Testis (tissue), 3 donors: Measurements from ENCODE around the gene LRRIQ4. TPM values are rescaled to one million over a fixed set of nuclear protein-coding genes. Genes with fewer than 3 reads are reported as not detected.

Experiments
- DNase-seq: peaks from one replicate; pipeline ENCODE4 v3.0.0-alpha.2; 2019
- H3K27ac ChIP-seq, 2 donors: fragments of 200-600 bp; sonication (generic); one replicate each; pipeline ENCODE4 v1.5.1; 2019
- H3K27me3 ChIP-seq: fragments of 200-600 bp; sonication (generic); one replicate; pipeline ENCODE4 v1.5.1; 2019
- H3K36me3 ChIP-seq: fragments of 200-600 bp; sonication (generic); one replicate; pipeline ENCODE4 v1.5.1; 2017; ENCODE audit warnings: low read depth; ENCODE audit errors: missing control alignments
- H3K4me1 ChIP-seq: fragments of 200-600 bp; sonication (generic); one replicate; pipeline ENCODE4 v1.5.1; 2019
- H3K4me3 ChIP-seq, 2 donors: fragments of 200-600 bp; sonication (generic); one replicate each; pipeline ENCODE4 v1.5.1; 2017 to 2019
- H3K9me3 ChIP-seq: fragments of 200-600 bp; sonication (generic); one replicate; pipeline ENCODE4 v1.5.1; 2017
- CTCF ChIP-seq, 3 experiments: fragments of 450-650 bp in 2 of 3; fragments of 200-600 bp in 1 of 3; sonication (generic) in 1 of 3; IDR thresholded peaks; one replicate each; pipeline ENCODE4 v1.5.1; 2016 to 2019; ENCODE audit warnings: antibody characterized with exemption in 3 of 3, mild to moderate bottlenecking in 2 of 3, moderate library complexity in 1 of 3
- POLR2A ChIP-seq: fragments of 450-650 bp; IDR thresholded peaks from one replicate; pipeline ENCODE4 v1.6.1; 2017; ENCODE audit warnings: antibody characterized with exemption, mild to moderate bottlenecking, moderate library complexity
- WGBS, 2 donors: methylation state at CpG; one replicate each; pipeline ENCODE4 v1.1.5; 2018; 5-methylcytosine and 5-hydroxymethylcytosine counted together
- intact Hi-C: fragments of 100-400 bp; cut with DNase I; formaldehyde crosslinking; loops from one replicate; pipeline ENCODE4 v1.15.1; 2023; ENCODE audit warnings: low total_unique reads
- polyA plus RNA-seq: library from polyadenylated mRNA; stranded (reverse); fragments of 350-450 nt; fragmentation: Illumina TruSeq; extraction: RNeasy Lipid Tissue Mini Kit (QIAGEN cat#74804); gene quantifications from one replicate; pipeline ENCODE4 v1.2.3, GENCODE V29; 2014; ENCODE audit warnings: low read depth, low replicate concordance; ENCODE audit not compliant: insufficient read depth
- total RNA-seq, 2 donors: library from RNA; depleted of rRNA; stranded (reverse); fragments of >200 nt; gene quantifications; one replicate each; pipeline ENCODE4 v1.2.3, GENCODE V29; 2016

Gene LRRIQ4
- total and polyA plus RNA-seq, 3 donors from 2014 or later: 0.68 to 3.4 (median 1.3) TPM

- 0 to 1% methylated on average over 27 of the region's 27 CpGs for WGBS, 2 donors
- H3K4me3 ChIP-seq: peak overlapping the region; percentile 87 to 91
- no peaks in the 10 kb centered on the region for H3K27me3 ChIP-seq
- H3K9me3 ChIP-seq: no peaks in the 10 kb centered on the region
- peak overlapping the region; percentile 95 to 99 for H3K27ac ChIP-seq
- H3K36me3 ChIP-seq: no peaks in the 10 kb centered on the region
- H3K4me1 ChIP-seq: peaks cover 13% of the 10 kb centered on the region
- DNase-seq: peak; percentile 52
- intact Hi-C loops: no loop called here
- TF ChIP-seq CTCF (IDR thresholded peaks at IDR 0.05) (no peak), POLR2A (no peak)
These were observed 41.0 kb upstream of the LRRIQ4 start for GRCh38 chr3:169771497-169772304.

- peak; percentile 81 for DNase-seq
- TF ChIP-seq CTCF (IDR thresholded peaks at IDR 0.05) (no peak), POLR2A (no peak)
- Histone ChIP-seq H3K4me3 (peak overlapping the region; percentile 87 to 91), H3K36me3 (no peaks in the 10 kb centered on the region), H3K27me3 (no peaks in the 10 kb centered on the region), H3K4me1 (peaks cover 13% of the 10 kb centered on the region), H3K27ac (peak overlapping the region; percentile 95 to 99), H3K9me3 (no peaks in the 10 kb centered on the region)
- WGBS, 2 donors: 0 to 1% methylated on average over 15 of the region's 15 CpGs
- intact Hi-C loops: no loop called here
These were observed 40.3 kb upstream of the LRRIQ4 start for GRCh38 chr3:169772305-169772896.

- no peaks in the 10 kb centered on the region for H3K9me3 ChIP-seq
- 0 to 1% methylated on average over 22 to 57 of the region's 61 CpGs for WGBS, 2 donors
- peak within 1 kb of the TSS; percentile 87 to 91 for H3K4me3 ChIP-seq
- intact Hi-C loops: no loop called here
- no peaks in the 10 kb centered on the region for H3K27me3 ChIP-seq
- H3K27ac ChIP-seq: peak within 1 kb of the TSS; percentile 95 to 99
- TF ChIP-seq CTCF (IDR thresholded peaks at IDR 0.05) (peak in 2 of 3 experiments; percentile 1 to 5), POLR2A (peak; percentile 96)
- H3K4me1 ChIP-seq: peaks cover 13% of the 10 kb centered on the region
- no peaks in the 10 kb centered on the region for H3K36me3 ChIP-seq
- peak; percentile 96 for DNase-seq
These were observed 39.5 kb upstream of the LRRIQ4 start, which contains the start of gene MYNN for GRCh38 chr3:169772897-169773816. Gene MYNN, plus strand, starts transcription at chr3:169773396. Its CDS starts 900 bp downstream, at chr3:169774296.

GRCh38 chr3:169774186-169774585 lies 38.5 kb upstream of the LRRIQ4 start:
- intact Hi-C loops: no loop called here
- Histone ChIP-seq H3K9me3 (no peaks in the 10 kb centered on the region), H3K27ac (peak overlapping the region in 1 of 2 donors; percentile 99), H3K4me3 (peak overlapping the region; percentile 87 to 91), H3K27me3 (no peaks in the 10 kb centered on the region), H3K4me1 (peaks cover 13% of the 10 kb centered on the region), H3K36me3 (no peaks in the 10 kb centered on the region)
- DNase-seq: no peak
- WGBS, 2 donors: 40 to 47% methylated on average over 5 of the region's 5 CpGs
- TF ChIP-seq POLR2A (no peak), CTCF (IDR thresholded peaks at IDR 0.05) (no peak)
